HepG2 (cell line): ENCODE measurements around the gene NUDT7. TPM values are rescaled to one million over a fixed set of nuclear protein-coding genes. Genes with fewer than 3 reads are reported as not detected.

ENCODE experiments used
- BRCA1 ChIP-seq: sonication (generic); formaldehyde crosslinking; IDR thresholded peaks from 2 replicates; pipeline ENCODE4 v1.4.0; 2020; ENCODE audit warnings: missing genetic modification reagents
- BRD4 ChIP-seq: sonication (generic); formaldehyde crosslinking; IDR thresholded peaks from 2 replicates; pipeline ENCODE4 v1.4.0; 2020; ENCODE audit warnings: missing genetic modification reagents
- CHD2 ChIP-seq: IDR thresholded peaks from 2 replicates; pipeline ENCODE4 v1.6.1; 2011; ENCODE audit warnings: low read depth, low read length, improper control_type of control experiment
- CHD4 ChIP-seq: fragments of 200-600 bp; sonication (generic); IDR thresholded peaks from 2 replicates; pipeline ENCODE4 v1.7.0; 2017; ENCODE audit warnings: mild to moderate bottlenecking, low read length, borderline replicate concordance
- ESRRA ChIP-seq: sonication (generic); formaldehyde crosslinking; IDR thresholded peaks from 2 replicates; pipeline ENCODE4 v1.5.1; 2020; ENCODE audit warnings: mild to moderate bottlenecking, low read depth, missing genetic modification reagents
- GABPB1 ChIP-seq: IDR thresholded peaks from 2 replicates; pipeline ENCODE4 v1.6.1; 2016; ENCODE audit warnings: mild to moderate bottlenecking, missing genetic modification reagents, moderate library complexity, missing compliant biosample characterization
- GMEB2 ChIP-seq: IDR thresholded peaks from 2 replicates; pipeline ENCODE4 v1.6.1; 2016; ENCODE audit warnings: missing biosample characterization, missing genetic modification reagents, low read depth
- MED1 ChIP-seq: sonication (generic); formaldehyde crosslinking; IDR thresholded peaks from 2 replicates; pipeline ENCODE4 v1.4.0; 2020; ENCODE audit warnings: missing genetic modification reagents
- NFE2L1 ChIP-seq: sonication (generic); formaldehyde crosslinking; IDR thresholded peaks from 2 replicates; pipeline ENCODE4 v1.4.0; 2020; ENCODE audit warnings: missing genetic modification reagents, mild to moderate bottlenecking, borderline replicate concordance
- NR1H2 ChIP-seq: sonication (generic); formaldehyde crosslinking; IDR thresholded peaks from 2 replicates; pipeline ENCODE4 v1.8.1; 2022; ENCODE audit warnings: low read depth, missing genetic modification reagents, borderline replicate concordance
- PHB2 ChIP-seq: fragments of 450-650 bp; IDR thresholded peaks from 2 replicates; pipeline ENCODE4 v1.6.1; 2018; ENCODE audit not compliant: partially characterized antibody
- RARG ChIP-seq: sonication (generic); formaldehyde crosslinking; IDR thresholded peaks from 2 replicates; pipeline ENCODE4 v1.4.0; 2020; ENCODE audit warnings: low read depth, mild to moderate bottlenecking, missing genetic modification reagents
- RBM39 ChIP-seq: fragments of 200-400 bp; formaldehyde crosslinking; IDR thresholded peaks from one replicate; pipeline ENCODE4 v1.6.1; 2018; ENCODE audit warnings: antibody characterized with exemption, mild to moderate bottlenecking, low read depth, low read length; ENCODE audit not compliant: poor library complexity, severe bottlenecking
- SKI ChIP-seq: fragments of 450-650 bp; IDR thresholded peaks from one replicate; pipeline ENCODE4 v1.6.1; 2018; ENCODE audit warnings: mild to moderate bottlenecking; ENCODE audit not compliant: partially characterized antibody
- SNAPC2 ChIP-seq: sonication (generic); formaldehyde crosslinking; IDR thresholded peaks from 2 replicates; pipeline ENCODE4 v1.8.1; 2022; ENCODE audit warnings: mild to moderate bottlenecking, missing genetic modification reagents
- TEF ChIP-seq: sonication (generic); formaldehyde crosslinking; IDR thresholded peaks from 2 replicates; pipeline ENCODE4 v1.5.0; 2020; ENCODE audit warnings: missing genetic modification reagents
- TFE3 ChIP-seq: IDR thresholded peaks from 2 replicates; pipeline ENCODE4 v1.6.1; 2016
- TSC22D2 ChIP-seq: sonication (generic); formaldehyde crosslinking; IDR thresholded peaks from 2 replicates; pipeline ENCODE4 v1.5.1; 2020; ENCODE audit warnings: missing genetic modification reagents, mild to moderate bottlenecking, borderline replicate concordance
- ZBTB43 ChIP-seq: sonication (generic); formaldehyde crosslinking; conservative IDR thresholded peaks from 2 replicates; pipeline ENCODE4 v1.4.0; 2020; ENCODE audit warnings: missing genetic modification reagents
- ZFYVE20 ChIP-seq: sonication (generic); formaldehyde crosslinking; IDR thresholded peaks from 2 replicates; pipeline ENCODE4 v1.8.0; 2023; ENCODE audit warnings: low read depth, mild to moderate bottlenecking, moderate library complexity, missing genetic modification reagents, borderline replicate concordance
- ZNF263 ChIP-seq: sonication (generic); formaldehyde crosslinking; IDR thresholded peaks from 2 replicates; pipeline ENCODE4 v1.4.0; 2020; ENCODE audit warnings: missing genetic modification reagents
- ZNF563 ChIP-seq: sonication (generic); formaldehyde crosslinking; IDR thresholded peaks from 2 replicates; pipeline ENCODE4 v1.8.0; 2022; ENCODE audit warnings: mild to moderate bottlenecking, moderate library complexity, missing genetic modification reagents
- ZNF639 ChIP-seq: conservative IDR thresholded peaks from 2 replicates; pipeline ENCODE4 v1.6.1; 2018; ENCODE audit warnings: missing genetic modification reagents
- ZNF704 ChIP-seq: sonication (generic); formaldehyde crosslinking; IDR thresholded peaks from 2 replicates; pipeline ENCODE4 v1.8.1; 2023; ENCODE audit warnings: mild to moderate bottlenecking, inconsistent platforms, moderate library complexity, missing genetic modification reagents, borderline replicate concordance
- ZNF782 ChIP-seq: sonication (generic); formaldehyde crosslinking; IDR thresholded peaks from 2 replicates; pipeline ENCODE4 v1.4.0; 2020; ENCODE audit warnings: missing genetic modification reagents, mild to moderate bottlenecking, borderline replicate concordance
- polyA plus RNA-seq, 8 experiments: library from polyadenylated mRNA; depleted of rRNA in 3 of 8; stranded (reverse) in 7 of 8; unstranded in 1 of 8; fragments of >200 nt; fragmentation: Illumina TruSeq in 4 of 8; extraction: Trizol in 4 of 8; gene quantifications; 2 replicates each; pipeline versions ENCODE4 v1.2.1 to v1.2.3, GENCODE V29; 2011 to 2016; ENCODE audit warnings: low read depth in 4 of 8, missing spikeins in 1 of 8, mixed read lengths in 1 of 8; ENCODE audit not compliant: insufficient read depth in 1 of 8
- total RNA-seq, 5 experiments: library from RNA; depleted of rRNA; stranded (reverse); fragments of >200 nt; fragmentation: Illumina TruSeq; extraction: Trizol; gene quantifications; 2 replicates each; pipeline ENCODE4 v1.2.3, GENCODE V29; 2016; ENCODE audit warnings: low read depth in 1 of 5

The NUDT7 gene
- total and polyA plus RNA-seq, 2 of the 13 experiments (the other 11 are each of a cell fraction or from before 2014, with no cell fraction given) = 14.3 to 23.9 TPM

- TF ChIP-seq NFE2L1 (CRISPR knock-in tag) = no peak
- TF ChIP-seq ZFYVE20 = no peak
- TF ChIP-seq SKI = no peak
- TF ChIP-seq CHD2 = no peak
- TF ChIP-seq TSC22D2 (CRISPR knock-in tag) = no peak
- no peak for TF ChIP-seq TFE3 (CRISPR knock-in tag)
- TF ChIP-seq RARG (CRISPR knock-in tag) = no peak
- no peak for TF ChIP-seq ZNF639 (CRISPR knock-in tag)
- TF ChIP-seq ZBTB43 (CRISPR knock-in tag) = no peak
- TF ChIP-seq GABPB1 (CRISPR knock-in tag) = no peak
- no peak for TF ChIP-seq BRCA1 (CRISPR knock-in tag)
- no peak for TF ChIP-seq CHD4
- no peak for TF ChIP-seq RBM39
- no peak for TF ChIP-seq ZNF563 (CRISPR knock-in tag)
- TF ChIP-seq MED1 (CRISPR knock-in tag) = no peak
- no peak for TF ChIP-seq PHB2
- TF ChIP-seq ZNF782 (CRISPR knock-in tag) = no peak
- TF ChIP-seq TEF (CRISPR knock-in tag) = no peak
- no peak for TF ChIP-seq BRD4
- TF ChIP-seq ZNF704 (CRISPR knock-in tag) = no peak
- no peak for TF ChIP-seq ESRRA
- TF ChIP-seq ZNF263 = no peak
- TF ChIP-seq NR1H2 (CRISPR knock-in tag) = no peak
- TF ChIP-seq GMEB2 = no peak
- no peak for TF ChIP-seq SNAPC2
Measured at GRCh38 chr16:77762262-77762661, 39.9 kb downstream of the NUDT7 start (continued).
